Mucosa of descending colon (tissue), 3 donors: Measurements from ENCODE around the gene DCLK1. TPM values are rescaled to one million over a fixed set of nuclear protein-coding genes. Genes with fewer than 3 reads are reported as not detected.

ENCODE experiments used
- ATAC-seq: fragments of 200-7000 bp; cut with Tn5 transposase; one replicate; pipeline ENCODE4 v1.9.1; 2020; ENCODE audit warnings: mild to moderate bottlenecking, moderate library complexity
- DNase-seq, 3 donors: peaks; one replicate each; pipeline ENCODE4 v3.0.0-alpha.2; 2020
- H3K36me3 ChIP-seq: fragments of 200-600 bp; one replicate; pipeline ENCODE4 v1.8.0; 2021; ENCODE audit warnings: low read depth, mild to moderate bottlenecking
- H3K4me1 ChIP-seq: fragments of 200-600 bp; one replicate; pipeline ENCODE4 v1.8.0; 2021; ENCODE audit warnings: low read depth, mild to moderate bottlenecking
- H3K4me3 ChIP-seq: fragments of 200-600 bp; one replicate; pipeline ENCODE4 v1.8.0; 2021; ENCODE audit warnings: mild to moderate bottlenecking
- H3K9me3 ChIP-seq: fragments of 200-600 bp; one replicate; pipeline ENCODE4 v1.8.0; 2021; ENCODE audit warnings: mild to moderate bottlenecking
- CTCF ChIP-seq: fragments of 200-600 bp; IDR thresholded peaks from one replicate; pipeline ENCODE4 v1.8.0; 2022; ENCODE audit warnings: antibody characterized with exemption, mild to moderate bottlenecking
- intact Hi-C, 2 donors: fragments of 100-400 bp; cut with DNase I in 1 of 2; cut with micrococcal nuclease in 1 of 2; formaldehyde crosslinking; loops; one replicate each; pipeline versions ENCODE4 v1.11.0 to v1.11.1; 2022; cut with DNase I, micrococcal nuclease
- total RNA-seq, 3 donors: library from RNA; stranded (reverse); fragmentation: NEBNext Ultra II Directional in 2 of 3; extraction: Animal tissue kit (Norgen Biotek cat#: 25700) in 2 of 3; gene quantifications; one replicate each; pipeline versions ENCODE4 v1.2.1 to v1.2.4, GENCODE V29; 2021 to 2023
- donor health status: DM: no; HTN: no; CAD: no; lungs with moderate emphysema.
- donor health status: DM: no; HTN: no; CAD: no.
- donor health status: DM: no; HTN: yes; CAD: no.

Gene DCLK1
- total RNA-seq, 3 donors from 2014 or later: 2.6 to 17.9 (median 12.7) TPM

- Histone ChIP-seq H3K9me3 (no peaks in the 10 kb centered on the region), H3K4me1 (no peaks in the 10 kb centered on the region), H3K4me3 (no peak overlapping the region), H3K36me3 (no peaks in the 10 kb centered on the region)
- intact Hi-C loops: no loop called here
- DNase-seq (no peak), ATAC-seq (no peak)
- TF ChIP-seq CTCF: no peak
These were observed 241.6 kb downstream of the DCLK1 start for GRCh38 chr13:35889560-35889959.

- no peaks in the 10 kb centered on the region for H3K4me1 ChIP-seq
- DNase-seq (no peak), ATAC-seq (no peak)
- TF ChIP-seq CTCF: no peak
- no peak overlapping the region for H3K4me3 ChIP-seq
- intact Hi-C loops: no loop called here
- no peaks in the 10 kb centered on the region for H3K9me3 ChIP-seq
- no peaks in the 10 kb centered on the region for H3K36me3 ChIP-seq
These were observed 242.2 kb downstream of the DCLK1 start for GRCh38 chr13:35888981-35889380.

GRCh38 chr13:35888457-35888883 lies 242.7 kb downstream of the DCLK1 start:
- no peak for ATAC-seq
- Histone ChIP-seq H3K36me3 (no peaks in the 10 kb centered on the region), H3K4me1 (no peaks in the 10 kb centered on the region), H3K4me3 (no peak overlapping the region), H3K9me3 (no peaks in the 10 kb centered on the region)
- TF ChIP-seq CTCF: no peak
- DNase-seq: no peak
- intact Hi-C loops: no loop called here

GRCh38 chr13:35887115-35887666 lies 244.0 kb downstream of the DCLK1 start:
- H3K4me3 ChIP-seq: no peak overlapping the region
- H3K4me1 ChIP-seq: no peaks in the 10 kb centered on the region
- intact Hi-C loops: no loop called here
- H3K36me3 ChIP-seq: no peaks in the 10 kb centered on the region
- TF ChIP-seq CTCF: no peak
- H3K9me3 ChIP-seq: no peaks in the 10 kb centered on the region
- no peak for DNase-seq
- no peak for ATAC-seq

GRCh38 chr13:35886332-35887114 lies 244.7 kb downstream of the DCLK1 start:
- ATAC-seq (no peak), DNase-seq (no peak)
- Histone ChIP-seq H3K4me1 (no peaks in the 10 kb centered on the region), H3K9me3 (no peaks in the 10 kb centered on the region), H3K36me3 (no peaks in the 10 kb centered on the region), H3K4me3 (no peak overlapping the region)
- intact Hi-C loops: no loop called here
- no peak for TF ChIP-seq CTCF
